T-helper 17 cell (primary cell): Measurements from ENCODE around the gene SOX21. TPM values are rescaled to one million over a fixed set of nuclear protein-coding genes. Genes with fewer than 3 reads are reported as not detected.

Source experiments
- ATAC-seq: fragments of 150-1000 bp; cut with Tn5 transposase; 2 replicates; pipeline ENCODE4 v1.10.0; 2021; ENCODE audit warnings: mild to moderate bottlenecking, moderate library complexity
- DNase-seq, 3 donors: peaks; one replicate each; pipeline versions ENCODE4 v3.0.0 to v3.0.0-alpha.2; 2020 to 2021
- H3K9me3 ChIP-seq: one replicate; pipeline ENCODE4 v1.7.0; 2013; ENCODE audit warnings: low read length, mild to moderate bottlenecking; ENCODE audit not compliant: control insufficient read depth, poor library complexity, severe bottlenecking
- H3K27ac Mint-ChIP-seq: one replicate; pipeline ENCODE4 v1.8.0; 2022; ENCODE audit warnings: mild to moderate bottlenecking, moderate library complexity, mixed read lengths
- H3K27me3 Mint-ChIP-seq: one replicate; pipeline ENCODE4 v1.8.0; 2022; ENCODE audit warnings: mixed read lengths
- H3K36me3 Mint-ChIP-seq: one replicate; pipeline ENCODE4 v1.8.0; 2022; ENCODE audit warnings: low read depth, mixed read lengths
- H3K4me1 Mint-ChIP-seq: one replicate; pipeline ENCODE4 v1.8.0; 2022; ENCODE audit warnings: mild to moderate bottlenecking, mixed read lengths
- H3K4me3 Mint-ChIP-seq: one replicate; pipeline ENCODE4 v1.8.0; 2022; ENCODE audit warnings: mild to moderate bottlenecking, moderate library complexity, mixed read lengths
- total RNA-seq, 4 donors: library from RNA in 2 of 4; stranded (reverse) in 2 of 4; gene quantifications; one replicate each; pipeline ENCODE4 v1.2.3 and lab custom pipeline; 2022 to 2026

Gene SOX21
- total RNA-seq, 2 donors from 2014 or later: not detected

- Mint-ChIP-seq H3K4me1 (no peaks in the 10 kb centered on the region), H3K27ac (no peak overlapping the region), H3K27me3 (peaks cover 55% of the 10 kb centered on the region), H3K36me3 (peaks cover 12% of the 10 kb centered on the region), H3K4me3 (no peak overlapping the region)
- H3K9me3 ChIP-seq: no peaks in the 10 kb centered on the region
- no peak for ATAC-seq
- DNase-seq: no peak
Measured at GRCh38 chr13:94683409-94683808, 28.9 kb downstream of the SOX21 start.

- peaks cover 12% of the 10 kb centered on the region for H3K36me3 Mint-ChIP-seq
- H3K27me3 Mint-ChIP-seq: peaks cover 60% of the 10 kb centered on the region
- H3K27ac Mint-ChIP-seq: no peak overlapping the region
- DNase-seq (no peak), ATAC-seq (no peak)
- H3K4me1 Mint-ChIP-seq: no peaks in the 10 kb centered on the region
- H3K4me3 Mint-ChIP-seq: no peak overlapping the region
- no peaks in the 10 kb centered on the region for H3K9me3 ChIP-seq
Measured at GRCh38 chr13:94682229-94682628, 30.1 kb downstream of the SOX21 start.

GRCh38 chr13:94679614-94680013 lies 32.7 kb downstream of the SOX21 start:
- H3K27ac Mint-ChIP-seq: no peak overlapping the region
- H3K36me3 Mint-ChIP-seq: peaks cover 12% of the 10 kb centered on the region
- no peak for ATAC-seq
- no peaks in the 10 kb centered on the region for H3K9me3 ChIP-seq
- H3K4me3 Mint-ChIP-seq: no peak overlapping the region
- H3K4me1 Mint-ChIP-seq: no peaks in the 10 kb centered on the region
- H3K27me3 Mint-ChIP-seq: peaks cover 68% of the 10 kb centered on the region
- no peak for DNase-seq

- no peaks in the 10 kb centered on the region for H3K4me1 Mint-ChIP-seq
Measured at GRCh38 chr13:94678845-94679244, 33.5 kb downstream of the SOX21 start.

GRCh38 chr13:94677799-94678198 lies 34.5 kb downstream of the SOX21 start:
- DNase-seq (no peak), ATAC-seq (no peak)
- Mint-ChIP-seq H3K4me1 (no peaks in the 10 kb centered on the region), H3K27ac (no peak overlapping the region), H3K36me3 (peaks cover 6% of the 10 kb centered on the region), H3K27me3 (peaks cover 63% of the 10 kb centered on the region), H3K4me3 (no peak overlapping the region)
- no peaks in the 10 kb centered on the region for H3K9me3 ChIP-seq

More at GRCh38 chr13:94678845-94679244, 33.5 kb downstream of the SOX21 start:
- peaks cover 70% of the 10 kb centered on the region for H3K27me3 Mint-ChIP-seq
- no peak overlapping the region for H3K27ac Mint-ChIP-seq
- DNase-seq: no peak
- H3K9me3 ChIP-seq: no peaks in the 10 kb centered on the region
- ATAC-seq: no peak
- no peak overlapping the region for H3K4me3 Mint-ChIP-seq
- peaks cover 12% of the 10 kb centered on the region for H3K36me3 Mint-ChIP-seq

GRCh38 chr13:94674609-94675348 lies 37.6 kb downstream of the SOX21 start:
- peaks cover 2% of the 10 kb centered on the region for H3K4me1 Mint-ChIP-seq
- H3K27ac Mint-ChIP-seq: no peak overlapping the region
- no peak overlapping the region for H3K4me3 Mint-ChIP-seq
- peaks cover 53% of the 10 kb centered on the region for H3K27me3 Mint-ChIP-seq
- DNase-seq (peak in 2 of 3 donors; percentile 19 to 36), ATAC-seq (peak; percentile 54)
- peaks cover 4% of the 10 kb centered on the region for H3K36me3 Mint-ChIP-seq
- no peaks in the 10 kb centered on the region for H3K9me3 ChIP-seq

GRCh38 chr13:94673851-94674250 lies 38.5 kb downstream of the SOX21 start:
- H3K27ac Mint-ChIP-seq: no peak overlapping the region
- H3K4me3 Mint-ChIP-seq: no peak overlapping the region
- H3K4me1 Mint-ChIP-seq: peaks cover 2% of the 10 kb centered on the region
- H3K27me3 Mint-ChIP-seq: peaks cover 45% of the 10 kb centered on the region
- DNase-seq (no peak), ATAC-seq (no peak)
- peaks cover 3% of the 10 kb centered on the region for H3K36me3 Mint-ChIP-seq
- H3K9me3 ChIP-seq: no peaks in the 10 kb centered on the region

GRCh38 chr13:94672400-94672799 lies 39.9 kb downstream of the SOX21 start:
- no peaks in the 10 kb centered on the region for H3K9me3 ChIP-seq
- ATAC-seq: no peak
- no peak for DNase-seq
- Mint-ChIP-seq H3K36me3 (peaks cover 3% of the 10 kb centered on the region), H3K27ac (no peak overlapping the region), H3K4me3 (no peak overlapping the region), H3K4me1 (peaks cover 2% of the 10 kb centered on the region), H3K27me3 (peaks cover 38% of the 10 kb centered on the region)

GRCh38 chr13:94667190-94667589 lies 45.2 kb downstream of the SOX21 start:
- H3K4me3 Mint-ChIP-seq: no peak overlapping the region
- no peaks in the 10 kb centered on the region for H3K9me3 ChIP-seq
- no peak for DNase-seq
- peaks cover 3% of the 10 kb centered on the region for H3K36me3 Mint-ChIP-seq
- H3K27ac Mint-ChIP-seq: no peak overlapping the region
- H3K27me3 Mint-ChIP-seq: peaks cover 58% of the 10 kb centered on the region
- ATAC-seq: no peak
- peaks cover 4% of the 10 kb centered on the region for H3K4me1 Mint-ChIP-seq

- no peak overlapping the region for H3K27ac Mint-ChIP-seq
- ATAC-seq: no peak
- H3K4me1 Mint-ChIP-seq: peaks cover 4% of the 10 kb centered on the region
- H3K27me3 Mint-ChIP-seq: peaks cover 62% of the 10 kb centered on the region
- H3K36me3 Mint-ChIP-seq: peaks cover 3% of the 10 kb centered on the region
- no peak for DNase-seq
- H3K9me3 ChIP-seq: no peaks in the 10 kb centered on the region
- no peak overlapping the region for H3K4me3 Mint-ChIP-seq
Measured at GRCh38 chr13:94666065-94666464, 46.3 kb downstream of the SOX21 start.

- Mint-ChIP-seq H3K36me3 (no peaks in the 10 kb centered on the region), H3K27ac (no peak overlapping the region), H3K4me1 (peaks cover 2% of the 10 kb centered on the region), H3K27me3 (peaks cover 69% of the 10 kb centered on the region), H3K4me3 (no peak overlapping the region)
- ATAC-seq (no peak), DNase-seq (no peak)
- H3K9me3 ChIP-seq: no peaks in the 10 kb centered on the region
Measured at GRCh38 chr13:94664889-94665288, 47.5 kb downstream of the SOX21 start.

GRCh38 chr13:94662274-94662945 lies 49.9 kb downstream of the SOX21 start:
- DNase-seq: no peak
- H3K4me1 Mint-ChIP-seq: peaks cover 4% of the 10 kb centered on the region
- H3K4me3 Mint-ChIP-seq: no peak overlapping the region
- H3K27me3 Mint-ChIP-seq: peaks cover 76% of the 10 kb centered on the region
- ATAC-seq: no peak
- H3K9me3 ChIP-seq: no peaks in the 10 kb centered on the region
- no peak overlapping the region for H3K27ac Mint-ChIP-seq
- H3K36me3 Mint-ChIP-seq: no peaks in the 10 kb centered on the region

- Mint-ChIP-seq H3K4me3 (no peak overlapping the region), H3K4me1 (peaks cover 4% of the 10 kb centered on the region), H3K27me3 (peaks cover 72% of the 10 kb centered on the region), H3K36me3 (no peaks in the 10 kb centered on the region), H3K27ac (no peak overlapping the region)
- H3K9me3 ChIP-seq: no peaks in the 10 kb centered on the region
- DNase-seq (no peak), ATAC-seq (no peak)
Measured at GRCh38 chr13:94661406-94661805, 50.9 kb downstream of the SOX21 start.
